KOPT-K1 (cell line): ENCODE results near the gene ADAM33.

Source experiments
- H3K27ac ChIP-seq: fragments of 200-600 bp; sonication (generic); 2 replicates; pipeline ENCODE4 v1.5.1; 2016; ENCODE audit warnings: antibody characterized with exemption, mild to moderate bottlenecking, low read depth, low read length; ENCODE audit not compliant: poor library complexity, severe bottlenecking
- H3K36me3 ChIP-seq: fragments of 200-600 bp; sonication (generic); 2 replicates; pipeline ENCODE4 v1.5.1; 2017; ENCODE audit warnings: antibody characterized with exemption, mild to moderate bottlenecking, low read length, moderate library complexity; ENCODE audit not compliant: insufficient read depth
- H3K9me3 ChIP-seq: fragments of 200-600 bp; sonication (generic); 2 replicates; pipeline ENCODE4 v1.5.1; 2017; ENCODE audit warnings: antibody characterized with exemption, low read length, mild to moderate bottlenecking; ENCODE audit not compliant: insufficient read depth, poor library complexity, severe bottlenecking

ADAM33 gene

GRCh38 chr20:3716195-3716834 is 34.5 kb upstream of the ADAM33 start:
- Histone ChIP-seq H3K9me3 (no peaks in the 10 kb centered on the region), H3K27ac (no peak overlapping the region), H3K36me3 (no peaks in the 10 kb centered on the region)

- Histone ChIP-seq H3K9me3 (no peaks in the 10 kb centered on the region), H3K36me3 (no peaks in the 10 kb centered on the region), H3K27ac (no peak overlapping the region)
Observed at GRCh38 chr20:3714092-3714491, 32.3 kb upstream of the ADAM33 start.

GRCh38 chr20:3712279-3712873 is 30.6 kb upstream of the ADAM33 start, which contains the start of gene SIGLEC1:
Gene SIGLEC1 (minus strand): TSS chr20:3712600. CDS start chr20:3707128, 5,472 bp downstream.
- Histone ChIP-seq H3K9me3 (no peaks in the 10 kb centered on the region), H3K27ac (no peak within 1 kb of the TSS), H3K36me3 (no peaks in the 10 kb centered on the region)

- Histone ChIP-seq H3K36me3 (no peaks in the 10 kb centered on the region), H3K27ac (no peak overlapping the region), H3K9me3 (no peaks in the 10 kb centered on the region)
Observed at GRCh38 chr20:3711484-3711941, 29.7 kb upstream of the ADAM33 start.

GRCh38 chr20:3710703-3711483 is 29.1 kb upstream of the ADAM33 start:
- Histone ChIP-seq H3K36me3 (no peaks in the 10 kb centered on the region), H3K9me3 (no peaks in the 10 kb centered on the region), H3K27ac (no peak overlapping the region)

GRCh38 chr20:3710011-3710466 is 28.2 kb upstream of the ADAM33 start:
- H3K9me3 ChIP-seq: no peaks in the 10 kb centered on the region
- no peaks in the 10 kb centered on the region for H3K36me3 ChIP-seq
- H3K27ac ChIP-seq: no peak overlapping the region

GRCh38 chr20:3707508-3707899 is 25.7 kb upstream of the ADAM33 start:
- no peak overlapping the region for H3K27ac ChIP-seq
- no peaks in the 10 kb centered on the region for H3K9me3 ChIP-seq
- H3K36me3 ChIP-seq: no peaks in the 10 kb centered on the region

GRCh38 chr20:3706774-3707507 is 25.1 kb upstream of the ADAM33 start:
- Histone ChIP-seq H3K27ac (no peak overlapping the region), H3K9me3 (no peaks in the 10 kb centered on the region), H3K36me3 (no peaks in the 10 kb centered on the region)

- H3K36me3 ChIP-seq: no peaks in the 10 kb centered on the region
- H3K27ac ChIP-seq: no peak overlapping the region
- no peaks in the 10 kb centered on the region for H3K9me3 ChIP-seq
Observed at GRCh38 chr20:3705970-3706739, 24.3 kb upstream of the ADAM33 start.

GRCh38 chr20:3705491-3705969 is 23.7 kb upstream of the ADAM33 start:
- Histone ChIP-seq H3K36me3 (no peaks in the 10 kb centered on the region), H3K27ac (no peak overlapping the region), H3K9me3 (no peaks in the 10 kb centered on the region)

GRCh38 chr20:3704087-3704486 is 22.3 kb upstream of the ADAM33 start:
- H3K27ac ChIP-seq: no peak overlapping the region
- H3K9me3 ChIP-seq: no peaks in the 10 kb centered on the region
- no peaks in the 10 kb centered on the region for H3K36me3 ChIP-seq

GRCh38 chr20:3702611-3703391 is 21.0 kb upstream of the ADAM33 start:
- Histone ChIP-seq H3K36me3 (no peaks in the 10 kb centered on the region), H3K27ac (no peak overlapping the region), H3K9me3 (no peaks in the 10 kb centered on the region)

- H3K36me3 ChIP-seq: no peaks in the 10 kb centered on the region
- H3K27ac ChIP-seq: no peak overlapping the region
- H3K9me3 ChIP-seq: peaks cover 5% of the 10 kb centered on the region
Observed at GRCh38 chr20:3701061-3701998, 19.5 kb upstream of the ADAM33 start.
